Measurements from ENCODE around the gene CD44.

Gene CD44

GRCh38 chr11:35160902-35161597 lies 22.1 kb downstream of the CD44 start:
- DNase-seq: no peak

GRCh38 chr11:35162745-35163144 lies 23.8 kb downstream of the CD44 start:
- no peak for DNase-seq

- no peak for DNase-seq
Observed at GRCh38 chr11:35163209-35163608, 24.2 kb downstream of the CD44 start.

GRCh38 chr11:35163702-35164496 lies 24.9 kb downstream of the CD44 start:
- DNase-seq: no peak

- no peak for DNase-seq
Observed at GRCh38 chr11:35165030-35165422, 26.1 kb downstream of the CD44 start.

- no peak for DNase-seq
Observed at GRCh38 chr11:35165423-35166368, 26.7 kb downstream of the CD44 start.

- no peak for DNase-seq
Observed at GRCh38 chr11:35166369-35167360, 27.7 kb downstream of the CD44 start.

GRCh38 chr11:35167426-35167954 lies 28.5 kb downstream of the CD44 start:
- DNase-seq: no peak

GRCh38 chr11:35168671-35169070 lies 29.7 kb downstream of the CD44 start:
- no peak for DNase-seq

GRCh38 chr11:35169112-35169511 lies 30.1 kb downstream of the CD44 start:
- no peak for DNase-seq

- DNase-seq: no peak
Observed at GRCh38 chr11:35169754-35170153, 30.8 kb downstream of the CD44 start.

GRCh38 chr11:35170503-35170902 lies 31.5 kb downstream of the CD44 start:
- DNase-seq: no peak

GRCh38 chr11:35171226-35171625 lies 32.3 kb downstream of the CD44 start:
- no peak for DNase-seq

- no peak for DNase-seq
Observed at GRCh38 chr11:35173011-35173511, 34.1 kb downstream of the CD44 start.

- DNase-seq: no peak
Observed at GRCh38 chr11:35173616-35174566, 34.9 kb downstream of the CD44 start.

- DNase-seq: no peak
Observed at GRCh38 chr11:35174666-35175065, 35.7 kb downstream of the CD44 start.

GRCh38 chr11:35177370-35177769 lies 38.4 kb downstream of the CD44 start:
- DNase-seq: no peak

- no peak for DNase-seq
Observed at GRCh38 chr11:35178067-35178805, 39.3 kb downstream of the CD44 start.

GRCh38 chr11:35178873-35179272 lies 39.9 kb downstream of the CD44 start:
- DNase-seq: no peak
